Urinary bladder (tissue), 4 donors: ENCODE results near the gene MBOAT7. TPM values are rescaled to one million over a fixed set of nuclear protein-coding genes. Genes with fewer than 3 reads are reported as not detected.

Experiments used
- DNase-seq: peaks from one replicate; pipeline ENCODE4 v3.0.0-alpha.2; 2015; ENCODE audit errors: extremely low spot score
- H3K27ac ChIP-seq: one replicate; pipeline ENCODE4 v1.5.1; 2013; ENCODE audit warnings: low read depth, mild to moderate bottlenecking, moderate library complexity
- H3K36me3 ChIP-seq: one replicate; pipeline ENCODE4 v1.6.1; 2013; ENCODE audit warnings: mild to moderate bottlenecking, moderate library complexity; ENCODE audit not compliant: insufficient read depth
- H3K4me1 ChIP-seq: one replicate; pipeline ENCODE4 v1.6.1; 2013; ENCODE audit warnings: mild to moderate bottlenecking, moderate library complexity; ENCODE audit not compliant: insufficient read depth
- H3K4me3 ChIP-seq: one replicate; pipeline ENCODE4 v1.5.1; 2013; ENCODE audit warnings: low read depth, low read length
- WGBS: extraction: QIAGEN DNeasy Blood & Tissue Kit; methylation state at CpG from one replicate; pipeline ENCODE4 v1.1.7; 2013; 5-methylcytosine and 5-hydroxymethylcytosine counted together
- polyA plus RNA-seq: library from polyadenylated mRNA; stranded (reverse); fragments of 200-250 nt; gene quantifications from one replicate; pipeline ENCODE4 v1.2.3, GENCODE V29; 2013
- total RNA-seq: library from RNA; depleted of rRNA; stranded (reverse); fragments of >200 nt; gene quantifications from one replicate; pipeline ENCODE4 v1.2.3, GENCODE V29; 2014
- donor health status: healthy with polysubstance abuse.
- donor health status: healthy.

The MBOAT7 gene
- total and polyA plus RNA-seq, 2 donors, result 22.9 to 69.7 TPM

- no peak overlapping the region for H3K4me3 ChIP-seq
- H3K27ac ChIP-seq, result no peak overlapping the region
- no peaks in the 10 kb centered on the region for H3K4me1 ChIP-seq
- WGBS, result 77% methylated on average over 11 of the region's 11 CpGs
- H3K36me3 ChIP-seq, result peaks cover 12% of the 10 kb centered on the region
- no peak for DNase-seq
Observed at GRCh38 chr19:54156490-54156889, 32.9 kb downstream of the MBOAT7 start.

- no peak overlapping the region for H3K27ac ChIP-seq
Observed at GRCh38 chr19:54155694-54156093, 33.7 kb downstream of the MBOAT7 start.

DNA sequence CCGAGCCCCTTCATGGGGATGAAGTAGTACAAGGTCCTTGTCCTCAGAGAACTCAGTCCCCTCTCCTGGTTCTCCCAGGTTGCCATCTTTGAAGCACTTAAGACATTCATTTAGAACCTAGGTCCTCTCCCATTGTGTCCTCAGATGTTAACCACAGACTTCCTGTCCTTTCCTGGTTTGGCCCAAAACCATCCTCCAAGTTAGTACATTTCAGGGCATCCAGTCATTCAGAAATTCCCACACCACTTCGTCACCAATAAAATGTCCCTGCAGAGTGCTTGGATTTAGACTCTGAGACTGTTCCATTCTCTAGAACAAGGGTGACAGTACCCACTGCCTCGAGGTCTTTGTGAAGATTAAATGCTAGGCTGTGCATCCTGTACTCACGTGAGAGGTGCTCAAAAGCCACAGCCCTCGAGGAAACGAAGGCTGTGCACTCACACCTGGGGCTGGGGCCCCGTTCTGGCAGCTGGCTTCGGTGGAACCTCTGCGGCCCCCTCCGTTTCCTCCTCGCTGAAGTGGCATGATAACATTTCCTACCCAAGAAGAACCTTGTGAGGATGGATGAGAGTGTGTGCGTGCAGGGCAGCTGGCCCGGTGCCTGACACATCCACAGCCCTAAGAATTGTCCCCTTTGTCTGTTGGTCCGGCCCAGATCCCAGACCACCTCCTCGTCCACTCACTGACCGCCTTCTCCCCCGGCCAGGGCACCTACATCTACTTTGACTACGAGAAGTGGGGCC is 34.6 kb downstream of the MBOAT7 start:
- Histone ChIP-seq H3K36me3 (peaks cover 15% of the 10 kb centered on the region), H3K27ac (no peak overlapping the region), H3K4me1 (no peaks in the 10 kb centered on the region), H3K4me3 (no peak overlapping the region)
- no peak for DNase-seq
- 73% methylated on average over 18 of the region's 18 CpGs for WGBS

More at GRCh38 chr19:54155694-54156093, 33.7 kb downstream of the MBOAT7 start:
- 65% methylated on average over 19 of the region's 19 CpGs for WGBS
- Histone ChIP-seq H3K4me1 (no peaks in the 10 kb centered on the region), H3K4me3 (no peak overlapping the region), H3K36me3 (peaks cover 12% of the 10 kb centered on the region)
- no peak for DNase-seq

GRCh38 chr19:54153731-54154326 is 35.6 kb downstream of the MBOAT7 start:
- H3K27ac ChIP-seq, result no peak overlapping the region
- H3K4me1 ChIP-seq, result no peaks in the 10 kb centered on the region
- H3K4me3 ChIP-seq, result no peak overlapping the region
- no peak for DNase-seq
- 79% methylated on average over 10 of the region's 10 CpGs for WGBS
- peaks cover 23% of the 10 kb centered on the region for H3K36me3 ChIP-seq

DNA sequence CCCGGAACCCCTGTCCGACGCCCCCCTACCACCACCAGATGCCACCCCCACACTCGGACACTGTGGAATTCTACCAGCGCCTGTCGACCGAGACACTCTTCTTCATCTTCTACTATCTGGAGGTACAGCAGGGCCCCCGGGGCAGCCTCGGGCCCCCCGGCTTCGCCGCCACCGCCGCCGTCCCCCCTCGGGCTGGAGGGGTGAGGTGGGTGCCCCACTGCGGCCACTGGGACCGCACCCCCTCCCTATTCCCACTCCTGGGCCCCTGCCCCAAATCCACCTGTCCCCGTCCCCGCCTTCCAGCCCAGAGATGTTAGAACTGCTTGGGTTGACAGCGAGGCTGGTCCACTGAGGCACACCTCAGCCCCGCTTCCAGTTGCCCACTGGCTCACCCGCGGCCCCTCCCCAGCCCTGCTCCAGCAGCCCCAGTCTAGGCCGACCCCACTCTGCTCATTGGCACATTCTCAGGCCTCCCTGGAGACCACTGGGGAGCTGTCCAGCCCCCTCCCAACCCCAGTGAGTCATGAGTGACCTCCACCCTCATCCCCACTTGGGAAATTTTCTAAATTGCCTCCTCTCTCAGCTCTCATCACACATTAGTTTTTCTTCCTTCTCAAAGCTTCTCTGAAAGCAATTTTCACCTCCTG is 36.4 kb downstream of the MBOAT7 start:
- Histone ChIP-seq H3K4me3 (no peak overlapping the region), H3K27ac (no peak overlapping the region), H3K4me1 (no peaks in the 10 kb centered on the region), H3K36me3 (peaks cover 25% of the 10 kb centered on the region)
- 87% methylated on average over 25 of the region's 25 CpGs for WGBS
- DNase-seq, result no peak

DNA sequence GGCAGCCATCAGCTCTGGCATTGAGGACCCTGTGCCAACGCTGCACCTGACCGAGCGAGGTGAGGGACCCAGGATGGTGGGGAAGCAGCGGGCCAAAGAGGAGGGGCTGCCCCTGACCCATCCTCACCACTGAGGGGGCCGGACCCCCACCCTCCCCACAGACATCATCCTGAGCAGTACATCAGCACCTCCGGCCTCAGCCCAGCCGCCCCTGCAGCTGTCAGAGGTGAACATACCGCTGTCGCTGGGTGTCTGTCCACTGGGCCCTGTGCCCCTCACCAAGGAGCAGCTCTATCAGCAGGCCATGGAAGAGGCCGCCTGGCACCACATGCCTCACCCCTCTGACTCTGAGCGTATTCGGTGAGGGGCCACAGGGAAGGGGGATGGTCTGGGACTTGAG is 37.1 kb downstream of the MBOAT7 start:
- Histone ChIP-seq H3K4me3 (no peak overlapping the region), H3K27ac (no peak overlapping the region), H3K4me1 (no peaks in the 10 kb centered on the region), H3K36me3 (peaks cover 25% of the 10 kb centered on the region)
- 89% methylated on average over 12 of the region's 12 CpGs for WGBS
- no peak for DNase-seq

- 85% methylated on average over 23 of the region's 23 CpGs for WGBS
- no peak overlapping the region for H3K4me3 ChIP-seq
- no peak overlapping the region for H3K27ac ChIP-seq
- DNase-seq, result no peak
- no peaks in the 10 kb centered on the region for H3K4me1 ChIP-seq
- peaks cover 29% of the 10 kb centered on the region for H3K36me3 ChIP-seq
Observed at GRCh38 chr19:54151362-54152035, 37.9 kb downstream of the MBOAT7 start.

DNA sequence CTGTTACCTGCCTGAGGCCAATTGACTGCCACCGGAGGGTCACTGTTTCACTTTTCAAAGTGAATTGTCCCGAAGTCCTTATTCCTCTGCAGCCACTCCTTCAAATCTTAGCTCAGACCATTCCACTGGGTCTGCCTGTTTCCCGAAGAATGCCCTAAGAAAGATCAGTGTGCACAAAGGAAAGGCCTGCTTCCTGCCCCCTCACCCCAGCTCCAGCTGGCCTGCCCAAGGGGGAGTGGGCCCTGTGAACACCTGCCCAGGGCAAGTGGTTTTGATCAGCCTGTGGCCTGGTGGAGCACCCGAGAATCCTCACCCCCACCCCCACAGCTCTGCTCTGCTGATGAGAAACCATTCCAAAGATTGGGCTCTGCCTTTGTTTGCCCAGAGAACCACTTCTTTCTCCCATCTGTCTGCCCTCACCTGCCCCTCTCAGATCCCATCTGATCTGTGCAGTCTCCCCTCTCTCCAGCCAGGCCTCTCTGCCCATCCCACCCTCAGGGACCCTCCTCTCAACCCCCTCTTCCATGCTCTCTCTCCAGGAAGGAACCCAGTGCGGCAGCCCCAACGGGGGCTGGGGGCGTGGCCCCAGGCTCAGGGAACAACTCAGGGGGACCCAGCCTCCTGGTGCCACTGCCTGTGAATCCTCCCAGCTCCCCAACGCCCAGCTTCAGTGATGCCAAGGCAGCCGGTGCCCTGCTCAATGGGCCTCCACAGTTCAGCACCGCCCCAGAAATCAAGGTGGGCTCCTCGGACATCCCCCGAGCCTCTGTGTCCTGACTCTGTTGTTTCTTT is 40.2 kb downstream of the MBOAT7 start:
- H3K36me3 ChIP-seq, result peaks cover 24% of the 10 kb centered on the region
- WGBS, result 83% methylated on average over 12 of the region's 12 CpGs
- H3K4me1 ChIP-seq, result no peaks in the 10 kb centered on the region
- no peak overlapping the region for H3K27ac ChIP-seq
- no peak overlapping the region for H3K4me3 ChIP-seq
- no peak for DNase-seq

- Histone ChIP-seq H3K36me3 (peaks cover 25% of the 10 kb centered on the region), H3K4me1 (no peaks in the 10 kb centered on the region), H3K27ac (no peak overlapping the region), H3K4me3 (no peak overlapping the region)
- no peak for DNase-seq
- WGBS, result 80% methylated on average over 19 of the region's 19 CpGs
Observed at GRCh38 chr19:54148158-54148557, 41.2 kb downstream of the MBOAT7 start.

- DNase-seq, result no peak
- Histone ChIP-seq H3K4me3 (no peak overlapping the region), H3K4me1 (no peaks in the 10 kb centered on the region), H3K27ac (no peak overlapping the region), H3K36me3 (peaks cover 21% of the 10 kb centered on the region)
- WGBS, result 65% methylated on average over 3 of the region's 3 CpGs
Observed at GRCh38 chr19:54147676-54148075, 41.7 kb downstream of the MBOAT7 start.

GRCh38 chr19:54145541-54146158 is 43.7 kb downstream of the MBOAT7 start:
- H3K36me3 ChIP-seq, result peaks cover 19% of the 10 kb centered on the region
- no peak for DNase-seq
- WGBS, result 92% methylated on average over 28 of the region's 28 CpGs
- no peak overlapping the region for H3K27ac ChIP-seq
- no peak overlapping the region for H3K4me3 ChIP-seq
- H3K4me1 ChIP-seq, result no peaks in the 10 kb centered on the region

- H3K4me1 ChIP-seq, result no peaks in the 10 kb centered on the region
- H3K4me3 ChIP-seq, result no peak overlapping the region
- 83% methylated on average over 7 of the region's 7 CpGs for WGBS
- DNase-seq, result no peak
- no peak overlapping the region for H3K27ac ChIP-seq
- H3K36me3 ChIP-seq, result peaks cover 6% of the 10 kb centered on the region
Observed at GRCh38 chr19:54142166-54142780, 47.1 kb downstream of the MBOAT7 start.
